Measurements from ENCODE around the gene MALRD1.

The MALRD1 gene

GRCh38 chr10:19518109-19518508, 469.5 kb downstream of the MALRD1 start:
- TF ChIP-seq CTCF (IDR thresholded peaks at IDR 0.05; ENCODE audit: low read depth, low read length): no peak
- in situ Hi-C loops (cut with HindIII; ENCODE audit: low sequenced_read_pairs): no loop called here
- no peak for DNase-seq (ENCODE audit: low read depth, low spot score)
- no peak overlapping the region for H3K4me3 ChIP-seq (ENCODE audit: low read depth, low read length)

- H3K4me3 ChIP-seq (ENCODE audit: low read depth, low read length): no peak overlapping the region
- no peak for TF ChIP-seq CTCF (IDR thresholded peaks at IDR 0.05; ENCODE audit: low read depth, low read length)
- DNase-seq (ENCODE audit: low read depth, low spot score): no peak
- in situ Hi-C loops (cut with HindIII; ENCODE audit: low sequenced_read_pairs): no loop called here
Observed at GRCh38 chr10:19518632-19519031, 470.0 kb downstream of the MALRD1 start.

- DNase-seq (ENCODE audit: low read depth, low spot score): no peak
- H3K4me3 ChIP-seq (ENCODE audit: low read depth, low read length): no peak overlapping the region
- TF ChIP-seq CTCF (IDR thresholded peaks at IDR 0.05; ENCODE audit: low read depth, low read length): no peak
- in situ Hi-C loops (cut with HindIII; ENCODE audit: low sequenced_read_pairs): no loop called here
Observed at GRCh38 chr10:19531324-19531723, 482.7 kb downstream of the MALRD1 start.

- no peak for TF ChIP-seq CTCF (IDR thresholded peaks at IDR 0.05; ENCODE audit: low read depth, low read length)
- DNase-seq (ENCODE audit: low read depth, low spot score): no peak
- H3K4me3 ChIP-seq (ENCODE audit: low read depth, low read length): no peak overlapping the region
- in situ Hi-C loops (cut with HindIII; ENCODE audit: low sequenced_read_pairs): no loop called here
Observed at GRCh38 chr10:19532411-19532810, 483.8 kb downstream of the MALRD1 start.

GRCh38 chr10:19541299-19541698, 492.7 kb downstream of the MALRD1 start:
- no peak overlapping the region for H3K4me3 ChIP-seq (ENCODE audit: low read depth, low read length)
- DNase-seq (ENCODE audit: low read depth, low spot score): no peak
- no peak for TF ChIP-seq CTCF (IDR thresholded peaks at IDR 0.05; ENCODE audit: low read depth, low read length)
- in situ Hi-C loops (cut with HindIII; ENCODE audit: low sequenced_read_pairs): no loop called here

- in situ Hi-C loops (cut with HindIII; ENCODE audit: low sequenced_read_pairs): no loop called here
- no peak for DNase-seq (ENCODE audit: low read depth, low spot score)
- H3K4me3 ChIP-seq (ENCODE audit: low read depth, low read length): no peak overlapping the region
- TF ChIP-seq CTCF (IDR thresholded peaks at IDR 0.05; ENCODE audit: low read depth, low read length): no peak
Observed at GRCh38 chr10:19546224-19546623, 497.6 kb downstream of the MALRD1 start.

- no peak for DNase-seq (ENCODE audit: low read depth, low spot score)
- no peak for TF ChIP-seq CTCF (IDR thresholded peaks at IDR 0.05; ENCODE audit: low read depth, low read length)
- H3K4me3 ChIP-seq (ENCODE audit: low read depth, low read length): no peak overlapping the region
- in situ Hi-C loops (cut with HindIII; ENCODE audit: low sequenced_read_pairs): no loop called here
Observed at GRCh38 chr10:19549503-19549902, 500.9 kb downstream of the MALRD1 start.

Data from astrocyte of the spinal cord (primary cell).